A673 (cell line): Measurements from ENCODE around the gene CCDC7. TPM values are rescaled to one million over a fixed set of nuclear protein-coding genes. Genes with fewer than 3 reads are reported as not detected.

Experiments used
- BruUV-seq: library from RNA; stranded (reverse); fragments of 400-500 nt; replicated peaks from 2 replicates; lab custom pipeline; 2021; lab: Mats Ljungman, UMichigan
- CTCF ChIA-PET: fragments of 300-600 bp; sonication (Branson Sonifier 250); formaldehyde crosslinking; loops from one replicate; lab custom pipeline; 2022; ENCODE audit warnings: antibody characterized with exemption; lab: Charles Lee
- POLR2A ChIA-PET: fragments of 300-600 bp; sonication (Branson Sonifier 250); formaldehyde crosslinking; loops from one replicate; lab custom pipeline; 2022; ENCODE audit warnings: antibody characterized with exemption; ENCODE audit not compliant: low non-redundant PET; lab: Charles Lee
- DNase-seq: peaks from one replicate; pipeline ENCODE4 v3.0.0-alpha.2; 2015; ENCODE audit warnings: low spot score
- H3K27ac ChIP-seq: fragments of 200-600 bp; sonication (generic); 2 replicates; pipeline ENCODE4 v1.5.1; 2016; ENCODE audit warnings: mixed run types, low read depth, mild to moderate bottlenecking, mixed read lengths, antibody characterized with exemption, low read length; ENCODE audit not compliant: poor library complexity, severe bottlenecking
- H3K27me3 ChIP-seq: fragments of 200-600 bp; sonication (generic); replicated peaks from 2 replicates; pipeline ENCODE4 v1.6.1; 2017; ENCODE audit warnings: mixed run types, low read depth, mild to moderate bottlenecking, mixed read lengths, antibody characterized with exemption, low read length; ENCODE audit not compliant: insufficient read depth, poor library complexity
- H3K36me3 ChIP-seq: fragments of 200-600 bp; sonication (generic); 2 replicates; pipeline ENCODE4 v1.6.1; 2016; ENCODE audit warnings: mixed run types, mild to moderate bottlenecking, mixed read lengths, antibody characterized with exemption, low read length; ENCODE audit not compliant: insufficient read depth, poor library complexity, severe bottlenecking
- H3K4me1 ChIP-seq: fragments of 200-600 bp; sonication (generic); 2 replicates; pipeline ENCODE4 v1.6.1; 2017; ENCODE audit warnings: mixed run types, mild to moderate bottlenecking, mixed read lengths, antibody characterized with exemption, low read length; ENCODE audit not compliant: insufficient read depth, poor library complexity, severe bottlenecking
- H3K4me3 ChIP-seq: fragments of 200-600 bp; sonication (generic); 2 replicates; pipeline ENCODE4 v1.5.1; 2016; ENCODE audit warnings: low read depth, mixed run types, mild to moderate bottlenecking, mixed read lengths, low read length; ENCODE audit not compliant: poor library complexity, severe bottlenecking
- H3K9me3 ChIP-seq: fragments of 200-600 bp; sonication (generic); 2 replicates; pipeline ENCODE4 v1.6.1; 2016; ENCODE audit warnings: mixed run types, low read depth, mild to moderate bottlenecking, mixed read lengths, antibody characterized with exemption, low read length; ENCODE audit not compliant: poor library complexity, severe bottlenecking
- CTCF ChIP-seq: fragments of 300-800, 200-600 bp; sonication (generic); conservative IDR thresholded peaks from 2 replicates; pipeline ENCODE4 v1.5.1; 2017; ENCODE audit warnings: low read depth, mild to moderate bottlenecking, antibody characterized with exemption, low read length, moderate library complexity, mixed read lengths
- EZH2 ChIP-seq: fragments of 200-600 bp; sonication (generic); IDR thresholded peaks from 2 replicates; pipeline ENCODE4 v1.6.1; 2017; ENCODE audit warnings: borderline replicate concordance, low read depth, mild to moderate bottlenecking, mixed read lengths, antibody characterized with exemption, low read length; ENCODE audit not compliant: poor library complexity, severe bottlenecking
- intact Hi-C: fragments of 100-400 bp; cut with micrococcal nuclease; formaldehyde crosslinking; loops from one replicate; pipeline ENCODE4 v1.10.0; 2022; ENCODE audit not compliant: unreplicated experiment
- total RNA-seq: library from RNA; stranded (reverse); gene quantifications from 2 replicates; pipeline ENCODE4 v1.2.3, GENCODE V29; 2021

CCDC7 gene
- total RNA-seq, 1 experiment from 2014 or later = 16.4 TPM

DNA sequence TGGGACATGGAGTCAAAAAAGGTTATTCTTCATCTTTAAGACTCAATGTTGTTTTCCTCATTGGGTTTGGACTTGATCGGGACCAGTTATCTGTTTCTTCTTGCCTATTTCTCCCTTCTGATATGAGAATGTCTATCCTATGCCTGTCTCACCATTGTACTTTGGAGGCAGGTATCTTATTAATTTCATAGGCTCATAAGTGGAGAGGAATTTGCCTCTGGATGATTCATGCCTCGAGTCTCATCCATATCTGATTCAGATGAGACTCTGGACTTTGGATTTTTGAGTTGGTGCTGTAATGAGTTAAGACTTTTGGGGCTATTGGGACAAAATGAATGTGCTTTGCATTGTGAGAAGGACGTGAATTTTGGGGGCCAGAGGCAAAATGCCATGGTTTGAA is 36.2 kb upstream of the CCDC7 start:
- peaks cover 9% of the 10 kb centered on the region for H3K4me1 ChIP-seq
- TF ChIP-seq EZH2 (no peak), CTCF (no peak)
- DNase-seq = no peak
- CTCF ChIA-PET = no interaction called here
- H3K4me3 ChIP-seq = no peak overlapping the region
- BruUV-seq = no TSS peak
- H3K36me3 ChIP-seq = no peaks in the 10 kb centered on the region
- POLR2A ChIA-PET = no interaction called here
- no peak overlapping the region for H3K27ac ChIP-seq
- H3K27me3 ChIP-seq = no peaks in the 10 kb centered on the region
- peaks cover 4% of the 10 kb centered on the region for H3K9me3 ChIP-seq
- intact Hi-C loops = no loop called here

- intact Hi-C loops = no loop called here
- H3K27ac ChIP-seq = no peak overlapping the region
- BruUV-seq = no TSS peak
- H3K9me3 ChIP-seq = peaks cover 4% of the 10 kb centered on the region
- POLR2A ChIA-PET = no interaction called here
- H3K27me3 ChIP-seq = no peaks in the 10 kb centered on the region
- H3K36me3 ChIP-seq = no peaks in the 10 kb centered on the region
- H3K4me3 ChIP-seq = no peak overlapping the region
- CTCF ChIA-PET = no interaction called here
- peaks cover 9% of the 10 kb centered on the region for H3K4me1 ChIP-seq
- DNase-seq = no peak
- TF ChIP-seq CTCF = no peak
- no peak for TF ChIP-seq EZH2
Observed at GRCh38 chr10:32410569-32410968, 35.4 kb upstream of the CCDC7 start.

GRCh38 chr10:32411797-32412498 is 34.0 kb upstream of the CCDC7 start:
- intact Hi-C loops = no loop called here
- ChIA-PET POLR2A (no interaction called here), CTCF (no interaction called here)
- H3K27ac ChIP-seq = no peak overlapping the region
- peaks cover 9% of the 10 kb centered on the region for H3K4me1 ChIP-seq
- no TSS peak for BruUV-seq
- H3K27me3 ChIP-seq = no peaks in the 10 kb centered on the region
- no peaks in the 10 kb centered on the region for H3K36me3 ChIP-seq
- TF ChIP-seq EZH2 (no peak), CTCF (no peak)
- no peak overlapping the region for H3K4me3 ChIP-seq
- DNase-seq = no peak
- no peaks in the 10 kb centered on the region for H3K9me3 ChIP-seq
